Erythroblast (primary cell): ENCODE data around the gene ATP13A5.

ENCODE experiments used
- GATA1 ChIP-seq: IDR thresholded peaks from 2 replicates; pipeline ENCODE4 v1.6.1; 2011; ENCODE audit warnings: low read depth, mild to moderate bottlenecking, control low read depth, low read length, moderate library complexity
- POLR2A ChIP-seq: IDR thresholded peaks from 2 replicates; pipeline ENCODE4 v1.6.1; 2011; ENCODE audit warnings: mild to moderate bottlenecking, low read length

DNA sequence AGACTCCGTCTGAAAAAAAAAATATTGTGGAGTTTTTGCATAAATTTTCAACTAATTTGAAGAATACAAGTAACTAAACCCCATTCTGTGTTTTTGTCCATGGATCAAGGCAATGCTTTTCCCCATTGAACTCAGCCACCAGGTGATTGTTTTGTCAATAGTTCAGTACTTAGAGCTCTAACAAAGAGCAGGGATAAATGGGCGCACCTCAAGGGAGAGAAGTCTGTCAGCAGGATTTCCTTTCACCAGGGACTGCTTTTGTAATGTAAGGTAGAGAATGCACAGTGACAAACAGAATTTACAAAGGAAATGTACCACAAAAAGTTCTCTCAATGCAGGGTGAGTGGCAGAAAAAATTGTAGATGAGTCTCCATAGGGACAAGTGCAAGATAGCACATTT is 10.8 kb upstream of the ATP13A5 start:
- no peak for TF ChIP-seq POLR2A
- TF ChIP-seq GATA1, result no peak
